CD8-positive, alpha-beta memory T cell (primary cell): ENCODE data around the gene HABP2. TPM values are rescaled to one million over a fixed set of nuclear protein-coding genes. Genes with fewer than 3 reads are reported as not detected.

Experiments
- CTCF ChIA-PET: fragments of 350-600 bp; sonication (Branson Sonifier 250); formaldehyde crosslinking; loops from one replicate; lab custom pipeline; 2021; ENCODE audit warnings: antibody characterized with exemption; lab: Charles Lee
- POLR2A ChIA-PET: fragments of 350-600 bp; sonication (Branson Sonifier 250); formaldehyde crosslinking; loops from one replicate; lab custom pipeline; 2021; ENCODE audit warnings: antibody characterized with exemption; lab: Charles Lee
- DNase-seq, 5 donors: peaks; one replicate each; pipeline versions ENCODE4 v3.0.0 to v3.0.0-alpha.2; 2020 to 2022; ENCODE audit warnings: mixed read lengths in 1 of 5
- H3K27ac ChIP-seq: one replicate; pipeline ENCODE4 v1.7.0; 2013; ENCODE audit warnings: low read depth, mild to moderate bottlenecking, low read length, moderate library complexity
- H3K27me3 ChIP-seq: 2 replicates; pipeline ENCODE4 v1.7.0; 2013; ENCODE audit warnings: low read length, mild to moderate bottlenecking; ENCODE audit not compliant: insufficient read depth, poor library complexity, severe bottlenecking
- H3K36me3 ChIP-seq: 2 replicates; pipeline ENCODE4 v1.7.0; 2013; ENCODE audit warnings: mild to moderate bottlenecking, low read length, moderate library complexity; ENCODE audit not compliant: insufficient read depth
- H3K4me1 ChIP-seq: 2 replicates; pipeline ENCODE4 v1.7.0; 2013; ENCODE audit warnings: mild to moderate bottlenecking, low read length, moderate library complexity; ENCODE audit not compliant: insufficient read depth
- H3K4me3 ChIP-seq: 2 replicates; pipeline ENCODE4 v1.7.0; 2013; ENCODE audit warnings: mild to moderate bottlenecking, low read length
- H3K9me3 ChIP-seq: 2 replicates; pipeline ENCODE4 v1.7.0; 2013; ENCODE audit warnings: mild to moderate bottlenecking, low read length
- H3K27ac Mint-ChIP-seq, 8 donors: one replicate each; pipeline ENCODE4 v1.8.0; 2020 to 2021; ENCODE audit warnings: mixed read lengths in 8 of 8, mild to moderate bottlenecking in 6 of 8, inconsistent platforms in 3 of 8, moderate library complexity in 3 of 8
- H3K27me3 Mint-ChIP-seq, 2 donors: one replicate each; pipeline ENCODE4 v1.8.0; 2020 to 2021; ENCODE audit warnings: mixed read lengths in 2 of 2, mild to moderate bottlenecking in 1 of 2, moderate library complexity in 1 of 2
- H3K36me3 Mint-ChIP-seq, 3 donors: one replicate each; pipeline ENCODE4 v1.8.0; 2020 to 2021; ENCODE audit warnings: mixed read lengths in 3 of 3, inconsistent platforms in 1 of 3, mild to moderate bottlenecking in 1 of 3
- H3K4me1 Mint-ChIP-seq, 3 donors: one replicate each; pipeline ENCODE4 v1.8.0; 2020 to 2021; ENCODE audit warnings: mixed read lengths in 3 of 3, inconsistent platforms in 1 of 3, mild to moderate bottlenecking in 1 of 3
- H3K4me3 Mint-ChIP-seq, 7 donors: one replicate each; pipeline ENCODE4 v1.8.0; 2020 to 2021; ENCODE audit warnings: mixed read lengths in 7 of 7, mild to moderate bottlenecking in 6 of 7, moderate library complexity in 4 of 7, inconsistent platforms in 2 of 7
- H3K9me3 Mint-ChIP-seq, 5 donors: one replicate each; pipeline ENCODE4 v1.8.0; 2020 to 2022; ENCODE audit warnings: mixed read lengths in 5 of 5, mild to moderate bottlenecking in 3 of 5, moderate library complexity in 2 of 5, inconsistent platforms in 1 of 5
- polyA plus RNA-seq: library from polyadenylated mRNA; unstranded; fragments of 300-500 nt; fragmentation: Illumina TruSeq; gene quantifications from one replicate; pipeline ENCODE4 v1.2.3, GENCODE V29; 2021
- total RNA-seq, 2 experiments: library from RNA; stranded (reverse); gene quantifications; one replicate each; pipeline ENCODE4 v1.2.3, GENCODE V29; 2021

The HABP2 gene
- total and polyA plus RNA-seq, 3 experiments from 2014 or later: not detected

- H3K4me3 ChIP-seq: no peak overlapping the region
- no peaks in the 10 kb centered on the region for H3K27me3 ChIP-seq
- H3K9me3 ChIP-seq: no peaks in the 10 kb centered on the region
- ChIA-PET CTCF (no interaction called here), POLR2A (no interaction called here)
- H3K27ac ChIP-seq: no peak overlapping the region
- Mint-ChIP-seq H3K27ac (no peak overlapping the region), H3K4me1 (peaks cover 0 to 17% (median 11%) of the 10 kb centered on the region in 3 donors), H3K36me3 (no peaks in the 10 kb centered on the region), H3K4me3 (no peak overlapping the region), H3K27me3 (peaks cover 8 to 34% of the 10 kb centered on the region in 2 donors), H3K9me3 (no peaks in the 10 kb centered on the region)
- H3K36me3 ChIP-seq: no peaks in the 10 kb centered on the region
- no peak for DNase-seq
- H3K4me1 ChIP-seq: no peaks in the 10 kb centered on the region
Measured at GRCh38 chr10:113561214-113561613, 8.4 kb downstream of the HABP2 start.

GRCh38 chr10:113562069-113562468, 9.2 kb downstream of the HABP2 start:
- ChIA-PET CTCF (interaction anchor here (0.7 to 2.0 kb wide), 2 partner anchors 18 to 84 kb away, joined by 3 to 4 read pairs; no protein-coding TSS in a partner anchor), POLR2A (no interaction called here)
- H3K4me1 ChIP-seq: no peaks in the 10 kb centered on the region
- H3K36me3 Mint-ChIP-seq: no peaks in the 10 kb centered on the region
- peaks cover 8 to 30% of the 10 kb centered on the region in 2 donors for H3K27me3 Mint-ChIP-seq
- no peaks in the 10 kb centered on the region for H3K36me3 ChIP-seq
- H3K4me3 Mint-ChIP-seq: no peak overlapping the region
- peaks cover 0 to 17% (median 11%) of the 10 kb centered on the region in 3 donors for H3K4me1 Mint-ChIP-seq
- H3K9me3 ChIP-seq: no peaks in the 10 kb centered on the region
- no peak overlapping the region for H3K27ac Mint-ChIP-seq
- H3K27me3 ChIP-seq: no peaks in the 10 kb centered on the region
- no peaks in the 10 kb centered on the region for H3K9me3 Mint-ChIP-seq
- H3K4me3 ChIP-seq: no peak overlapping the region
- H3K27ac ChIP-seq: no peak overlapping the region
- DNase-seq: no peak

GRCh38 chr10:113562704-113563103, 9.9 kb downstream of the HABP2 start:
- Mint-ChIP-seq H3K4me3 (peak overlapping the region in 1 of 7 donors; percentile 37), H3K9me3 (no peaks in the 10 kb centered on the region), H3K36me3 (no peaks in the 10 kb centered on the region), H3K27ac (no peak overlapping the region), H3K27me3 (peaks cover 10 to 24% of the 10 kb centered on the region in 2 donors), H3K4me1 (peaks cover 0 to 14% (median 9%) of the 10 kb centered on the region in 3 donors)
- ChIA-PET CTCF (interaction anchor here (0.7 to 3.0 kb wide), 5 partner anchors 9 to 84 kb away, joined by 3 to 16 read pairs (median 4); partner anchors contain the start of gene HABP2), POLR2A (no interaction called here)
- H3K4me3 ChIP-seq: no peak overlapping the region
- H3K27ac ChIP-seq: no peak overlapping the region
- no peak for DNase-seq
- H3K9me3 ChIP-seq: no peaks in the 10 kb centered on the region
- H3K36me3 ChIP-seq: no peaks in the 10 kb centered on the region
- no peaks in the 10 kb centered on the region for H3K4me1 ChIP-seq
- no peaks in the 10 kb centered on the region for H3K27me3 ChIP-seq

GRCh38 chr10:113563306-113564088, 10.6 kb downstream of the HABP2 start:
- Mint-ChIP-seq H3K9me3 (no peaks in the 10 kb centered on the region), H3K27ac (peak overlapping the region in 2 of 8 donors; percentile 47 to 48), H3K36me3 (no peaks in the 10 kb centered on the region), H3K4me3 (peak overlapping the region in 6 of 7 donors; percentile 73 to 85 (median 81)), H3K27me3 (peaks cover 9 to 19% of the 10 kb centered on the region in 2 donors), H3K4me1 (peaks cover 0 to 6% (median 5%) of the 10 kb centered on the region in 3 donors)
- Histone ChIP-seq H3K9me3 (no peaks in the 10 kb centered on the region), H3K4me1 (no peaks in the 10 kb centered on the region), H3K36me3 (no peaks in the 10 kb centered on the region), H3K4me3 (peak overlapping the region; percentile 48), H3K27ac (no peak overlapping the region), H3K27me3 (no peaks in the 10 kb centered on the region)
- peak; percentile 38 to 67 (median 44) for DNase-seq
- POLR2A ChIA-PET: no interaction called here
- CTCF ChIA-PET: interaction anchor here (0.8 to 3.0 kb wide), 8 partner anchors 10 to 1091 kb away, joined by 3 to 16 read pairs (median 4); partner anchors contain the start of gene HABP2

- H3K36me3 ChIP-seq: no peaks in the 10 kb centered on the region
- H3K4me1 ChIP-seq: no peaks in the 10 kb centered on the region
- no peaks in the 10 kb centered on the region for H3K36me3 Mint-ChIP-seq
- POLR2A ChIA-PET: no interaction called here
- no peak for DNase-seq
- no peak overlapping the region for H3K27ac Mint-ChIP-seq
- peaks cover 0 to 5% (median 5%) of the 10 kb centered on the region in 3 donors for H3K4me1 Mint-ChIP-seq
- no peaks in the 10 kb centered on the region for H3K27me3 ChIP-seq
- H3K9me3 ChIP-seq: no peaks in the 10 kb centered on the region
- peaks cover 5 to 7% of the 10 kb centered on the region in 2 donors for H3K27me3 Mint-ChIP-seq
- no peaks in the 10 kb centered on the region for H3K9me3 Mint-ChIP-seq
- CTCF ChIA-PET: interaction anchor here (3.0 kb wide), 1 partner anchor 8 kb away, joined by 16 read pairs; no protein-coding TSS in a partner anchor
- no peak overlapping the region for H3K4me3 ChIP-seq
- no peak overlapping the region for H3K4me3 Mint-ChIP-seq
- no peak overlapping the region for H3K27ac ChIP-seq
Measured at GRCh38 chr10:113565364-113565763, 12.5 kb downstream of the HABP2 start.

GRCh38 chr10:113566888-113567287, 14.0 kb downstream of the HABP2 start:
- Mint-ChIP-seq H3K27me3 (peaks cover 3 to 5% of the 10 kb centered on the region in 2 donors), H3K36me3 (no peaks in the 10 kb centered on the region), H3K4me1 (peaks cover 0 to 5% (median 5%) of the 10 kb centered on the region in 3 donors), H3K27ac (no peak overlapping the region), H3K4me3 (no peak overlapping the region), H3K9me3 (no peaks in the 10 kb centered on the region)
- Histone ChIP-seq H3K27ac (no peak overlapping the region), H3K27me3 (no peaks in the 10 kb centered on the region), H3K9me3 (no peaks in the 10 kb centered on the region), H3K4me1 (no peaks in the 10 kb centered on the region), H3K4me3 (no peak overlapping the region), H3K36me3 (no peaks in the 10 kb centered on the region)
- CTCF ChIA-PET: no interaction called here
- POLR2A ChIA-PET: no interaction called here
- DNase-seq: no peak

- H3K4me3 ChIP-seq: no peak overlapping the region
- ChIA-PET CTCF (no interaction called here), POLR2A (no interaction called here)
- no peaks in the 10 kb centered on the region for H3K9me3 ChIP-seq
- H3K27me3 ChIP-seq: no peaks in the 10 kb centered on the region
- H3K9me3 Mint-ChIP-seq: no peaks in the 10 kb centered on the region
- H3K36me3 ChIP-seq: no peaks in the 10 kb centered on the region
- no peak overlapping the region for H3K27ac Mint-ChIP-seq
- no peak overlapping the region for H3K4me3 Mint-ChIP-seq
- no peaks in the 10 kb centered on the region for H3K36me3 Mint-ChIP-seq
- peaks cover 3 to 6% of the 10 kb centered on the region in 2 donors for H3K27me3 Mint-ChIP-seq
- H3K27ac ChIP-seq: no peak overlapping the region
- no peak for DNase-seq
- no peaks in the 10 kb centered on the region for H3K4me1 ChIP-seq
- no peaks in the 10 kb centered on the region for H3K4me1 Mint-ChIP-seq
Measured at GRCh38 chr10:113569576-113569975, 16.7 kb downstream of the HABP2 start.
